ENCODE measurements around the gene WAPL. TPM values are rescaled to one million over a fixed set of nuclear protein-coding genes. Genes with fewer than 3 reads are reported as not detected.

WAPL gene
- polyA plus RNA-seq, 1 experiment, result 24.5 TPM

GRCh38 chr10:86556933-86557649 lies 35.5 kb upstream of the WAPL start:
- POLR2A ChIA-PET, result no interaction called here
- no peaks in the 10 kb centered on the region for H3K9me3 ChIP-seq (ENCODE audit: control insufficient read depth, insufficient read depth, low read length)
- TF ChIP-seq CTCF (IDR thresholded peaks at IDR 0.05; ENCODE audit: low read depth, low read length), result no peak
- H3K4me3 ChIP-seq (ENCODE audit: low read depth, low read length), result no peak overlapping the region
- no peak for DNase-seq (ENCODE audit: low read depth, low spot score)
- H3K27ac ChIP-seq (ENCODE audit: low read depth, low read length), result no peak overlapping the region
- H3K27me3 ChIP-seq (ENCODE audit: control insufficient read depth, insufficient read depth, low read length), result peaks cover 3% of the 10 kb centered on the region
- CTCF ChIA-PET, result no interaction called here

GRCh38 chr10:86556532-86556931 lies 34.9 kb upstream of the WAPL start:
- no peak for TF ChIP-seq CTCF (IDR thresholded peaks at IDR 0.05; ENCODE audit: low read depth, low read length)
- Histone ChIP-seq H3K27me3 (ENCODE audit: control insufficient read depth, insufficient read depth, low read length) (peaks cover 3% of the 10 kb centered on the region), H3K9me3 (ENCODE audit: control insufficient read depth, insufficient read depth, low read length) (no peaks in the 10 kb centered on the region), H3K4me3 (ENCODE audit: low read depth, low read length) (no peak overlapping the region), H3K27ac (ENCODE audit: low read depth, low read length) (no peak overlapping the region)
- POLR2A ChIA-PET, result no interaction called here
- DNase-seq (ENCODE audit: low read depth, low spot score), result no peak
- CTCF ChIA-PET, result no interaction called here

GRCh38 chr10:86553639-86554038 lies 32.0 kb upstream of the WAPL start:
- ChIA-PET CTCF (no interaction called here), POLR2A (no interaction called here)
- DNase-seq (ENCODE audit: low read depth, low spot score), result no peak
- Histone ChIP-seq H3K4me3 (ENCODE audit: low read depth, low read length) (no peak overlapping the region), H3K9me3 (ENCODE audit: control insufficient read depth, insufficient read depth, low read length) (no peaks in the 10 kb centered on the region), H3K27ac (ENCODE audit: low read depth, low read length) (no peak overlapping the region), H3K27me3 (ENCODE audit: control insufficient read depth, insufficient read depth, low read length) (peaks cover 3% of the 10 kb centered on the region)
- TF ChIP-seq CTCF (IDR thresholded peaks at IDR 0.05; ENCODE audit: low read depth, low read length), result no peak

- TF ChIP-seq CTCF (IDR thresholded peaks at IDR 0.05; ENCODE audit: low read depth, low read length), result no peak
- Histone ChIP-seq H3K27ac (ENCODE audit: low read depth, low read length) (no peak overlapping the region), H3K27me3 (ENCODE audit: control insufficient read depth, insufficient read depth, low read length) (peaks cover 4% of the 10 kb centered on the region), H3K9me3 (ENCODE audit: control insufficient read depth, insufficient read depth, low read length) (no peaks in the 10 kb centered on the region), H3K4me3 (ENCODE audit: low read depth, low read length) (no peak overlapping the region)
- ChIA-PET CTCF (no interaction called here), POLR2A (no interaction called here)
- no peak for DNase-seq (ENCODE audit: low read depth, low spot score)
These were observed 31.6 kb upstream of the WAPL start for GRCh38 chr10:86553213-86553612.

GRCh38 chr10:86547296-86547695 lies 25.7 kb upstream of the WAPL start:
- TF ChIP-seq CTCF (IDR thresholded peaks at IDR 0.05; ENCODE audit: low read depth, low read length), result no peak
- H3K27ac ChIP-seq (ENCODE audit: low read depth, low read length), result no peak overlapping the region
- H3K4me3 ChIP-seq (ENCODE audit: low read depth, low read length), result no peak overlapping the region
- no peak for DNase-seq (ENCODE audit: low read depth, low spot score)
- POLR2A ChIA-PET, result interaction anchor here (0.5 kb wide), 1 partner anchor 564 kb away, joined by 5 read pairs; no protein-coding TSS in a partner anchor
- peaks cover 4% of the 10 kb centered on the region for H3K27me3 ChIP-seq (ENCODE audit: control insufficient read depth, insufficient read depth, low read length)
- CTCF ChIA-PET, result no interaction called here
- no peaks in the 10 kb centered on the region for H3K9me3 ChIP-seq (ENCODE audit: control insufficient read depth, insufficient read depth, low read length)

All from AG04450 (cell line).